H1 (cell line): ENCODE measurements around the gene ZNF775. TPM values are rescaled to one million over a fixed set of nuclear protein-coding genes. Genes with fewer than 3 reads are reported as not detected.
A peak's percentile ranks its signal among the peaks of the same experiment; 100 is the strongest.

Experiments
- CTCF ChIA-PET: fragments of 300-600 bp; sonication (Branson Sonifier 250); formaldehyde crosslinking; loops from one replicate; lab custom pipeline; 2021; ENCODE audit not compliant: partially characterized antibody; lab: Charles Lee
- POLR2A ChIA-PET: fragments of 300-600 bp; sonication (Branson Sonifier 250); formaldehyde crosslinking; loops from one replicate; lab custom pipeline; 2021; ENCODE audit warnings: inconsistent platforms; ENCODE audit not compliant: partially characterized antibody; lab: Charles Lee
- DNase-seq, 2 experiments: peaks; one replicate each; pipeline versions ENCODE4 v3.0.0 to v3.0.0-alpha.2; 2010 to 2022; ENCODE audit warnings: low spot score in 2 of 2, low read depth in 1 of 2, mixed read lengths in 1 of 2
- FAIRE-seq: peaks from 2 replicates; lab custom pipeline; 2011; peaks lifted over from hg19 to GRCh38; lab: Jason Lieb, UNC
- H2AFZ ChIP-seq: 2 replicates; pipeline ENCODE4 v1.8.1; 2012; ENCODE audit warnings: low read length, inconsistent platforms
- H2AK5ac ChIP-seq: 2 replicates; pipeline ENCODE4 v1.6.1; 2013; ENCODE audit warnings: low read depth, low read length
- H2BK120ac ChIP-seq: replicated peaks from 2 replicates; pipeline ENCODE3; 2013; ENCODE audit warnings: low read depth, low read length, inconsistent platforms
- H2BK12ac ChIP-seq: 2 replicates; pipeline ENCODE4 v1.6.1; 2013; ENCODE audit warnings: low read depth, low read length
- H2BK15ac ChIP-seq: 2 replicates; pipeline ENCODE4 v1.6.1; 2013; ENCODE audit warnings: low read length
- H2BK20ac ChIP-seq: 2 replicates; pipeline ENCODE4 v1.6.1; 2013; ENCODE audit warnings: low read length
- H2BK5ac ChIP-seq: 2 replicates; pipeline ENCODE4 v1.6.1; 2013; ENCODE audit warnings: low read depth, low read length
- H3K14ac ChIP-seq: 2 replicates; pipeline ENCODE4 v1.6.1; 2013; ENCODE audit warnings: inconsistent platforms; ENCODE audit not compliant: insufficient read length
- H3K18ac ChIP-seq: 2 replicates; pipeline ENCODE4 v1.6.1; 2013; ENCODE audit warnings: low read length; ENCODE audit errors: extremely low read depth
- H3K23ac ChIP-seq: 2 replicates; pipeline ENCODE4 v1.6.1; 2013; ENCODE audit warnings: inconsistent platforms; ENCODE audit not compliant: insufficient read length
- H3K23me2 ChIP-seq: 2 replicates; pipeline ENCODE4 v1.6.1; 2013; ENCODE audit warnings: low read depth, low read length
- H3K27ac ChIP-seq: 2 replicates; pipeline ENCODE4 v1.6.1; 2011; ENCODE audit warnings: low read depth, low read length, inconsistent platforms
- H3K27me3 ChIP-seq, 4 experiments: replicated peaks in 1 of 4; 1 replicate in 1 of 4; 2 replicates in 3 of 4; pipeline versions ENCODE4 v1.6.1 to v1.8.1; 2011 to 2013; ENCODE audit warnings: low read length in 3 of 4, mild to moderate bottlenecking in 3 of 4, inconsistent platforms in 2 of 4, mixed read lengths in 2 of 4, moderate library complexity in 1 of 4; ENCODE audit not compliant: control insufficient read depth in 3 of 4, insufficient read depth in 3 of 4; ENCODE audit errors: extremely low read depth in 1 of 4
- H3K36me3 ChIP-seq, 4 experiments: 2 replicates each; pipeline versions ENCODE4 v1.6.1 to v1.8.1; 2011 to 2013; ENCODE audit warnings: mild to moderate bottlenecking in 4 of 4, low read length in 3 of 4, moderate library complexity in 2 of 4, control low read depth in 1 of 4, inconsistent platforms in 1 of 4; ENCODE audit not compliant: insufficient read depth in 4 of 4, control insufficient read depth in 2 of 4
- H3K4ac ChIP-seq: replicated peaks from 2 replicates; pipeline ENCODE3; 2013; ENCODE audit warnings: low read length, low read depth, mixed read lengths, inconsistent platforms; ENCODE audit not compliant: insufficient read length
- H3K4me1 ChIP-seq, 4 experiments: replicated peaks in 1 of 4; 1 replicate in 1 of 4; 2 replicates in 3 of 4; pipeline versions ENCODE4 v1.6.1 to v1.8.1; 2011 to 2013; ENCODE audit warnings: low read length in 3 of 4, inconsistent platforms in 2 of 4, mixed read lengths in 1 of 4; ENCODE audit not compliant: insufficient read depth in 4 of 4, control insufficient read depth in 3 of 4
- H3K4me2 ChIP-seq, 2 experiments: 2 replicates each; pipeline versions ENCODE4 v1.6.1 to v1.8.1; 2011 to 2013; ENCODE audit warnings: low read depth in 2 of 2, low read length in 2 of 2, control low read depth in 1 of 2, inconsistent platforms in 1 of 2, mild to moderate bottlenecking in 1 of 2; ENCODE audit not compliant: insufficient read depth in 1 of 2
- H3K4me3 ChIP-seq, 4 experiments: fragments of 200-600, 300-600 bp in 1 of 4; sonication (generic), shearing (Covaris generic), sonication (Bioruptor Twin) in 1 of 4; 2 replicates each; pipeline versions ENCODE4 v1.5.1 to v1.8.1; 2011 to 2016; ENCODE audit warnings: low read length in 4 of 4, low read depth in 3 of 4, control low read depth in 2 of 4, inconsistent platforms in 2 of 4, mild to moderate bottlenecking in 2 of 4, mixed read lengths in 1 of 4, moderate library complexity in 1 of 4; ENCODE audit not compliant: insufficient read depth in 2 of 4; ENCODE audit errors: extremely low read depth in 1 of 4
- H3K56ac ChIP-seq: replicated peaks from 2 replicates; pipeline ENCODE3; 2013; ENCODE audit warnings: low read depth, mild to moderate bottlenecking, mixed read lengths, low read length, inconsistent platforms; ENCODE audit not compliant: insufficient read length
- H3K79me1 ChIP-seq: 2 replicates; pipeline ENCODE4 v1.6.1; 2013; ENCODE audit warnings: low read depth, low read length, control low read depth
- H3K79me2 ChIP-seq, 2 experiments: 2 replicates each; pipeline versions ENCODE4 v1.6.1 to v1.8.1; 2012 to 2013; ENCODE audit warnings: low read length in 2 of 2, mild to moderate bottlenecking in 2 of 2, inconsistent platforms in 1 of 2; ENCODE audit not compliant: insufficient read depth in 2 of 2, control insufficient read depth in 1 of 2
- H3K9ac ChIP-seq, 4 experiments: replicated peaks in 1 of 4; 1 replicate in 1 of 4; 2 replicates in 3 of 4; pipeline versions ENCODE4 v1.6.1 to v1.8.1; 2011 to 2013; ENCODE audit warnings: low read depth in 3 of 4, low read length in 3 of 4, control low read depth in 2 of 4, mild to moderate bottlenecking in 2 of 4, moderate library complexity in 2 of 4, inconsistent platforms in 1 of 4; ENCODE audit errors: extremely low read depth in 1 of 4
- H3K9me3 ChIP-seq, 2 experiments: 2 replicates each; pipeline versions ENCODE4 v1.6.1 to v1.8.1; 2012 to 2013; ENCODE audit warnings: mild to moderate bottlenecking in 2 of 2, moderate library complexity in 2 of 2, control low read depth in 1 of 2, inconsistent platforms in 1 of 2, low read depth in 1 of 2, low read length in 1 of 2, mixed read lengths in 1 of 2; ENCODE audit not compliant: insufficient read depth in 2 of 2
- H4K20me1 ChIP-seq, 2 experiments: replicated peaks in 1 of 2; 2 replicates each; pipeline versions ENCODE3 to v1.8.1; 2011 to 2013; ENCODE audit warnings: inconsistent platforms in 2 of 2, low read length in 2 of 2, mild to moderate bottlenecking in 1 of 2; ENCODE audit not compliant: insufficient read depth in 2 of 2, control insufficient read depth in 1 of 2
- H4K5ac ChIP-seq: 2 replicates; pipeline ENCODE4 v1.6.1; 2013; ENCODE audit warnings: low read length, low read depth, mixed read lengths, inconsistent platforms; ENCODE audit not compliant: insufficient read length
- H4K8ac ChIP-seq: 2 replicates; pipeline ENCODE4 v1.8.0; 2013; ENCODE audit warnings: mild to moderate bottlenecking, moderate library complexity, low read length, inconsistent platforms; ENCODE audit not compliant: insufficient read depth; ENCODE audit errors: extremely low read depth
- H4K91ac ChIP-seq: replicated peaks from 2 replicates; pipeline ENCODE3; 2013; ENCODE audit warnings: low read length, mixed read lengths, inconsistent platforms; ENCODE audit not compliant: insufficient read length
- MAX ChIP-seq: IDR thresholded peaks from 2 replicates; pipeline ENCODE4 v1.6.1; 2012; ENCODE audit warnings: inconsistent platforms
- RXRA ChIP-seq: IDR thresholded peaks from 2 replicates; pipeline ENCODE4 v1.6.1; 2011; ENCODE audit warnings: low read depth, mild to moderate bottlenecking, low read length, moderate library complexity; ENCODE audit not compliant: insufficient read depth
- WGBS, 2 experiments: shearing (Covaris generic) in 1 of 2; methylation state at CpG; one replicate each; pipeline versions ENCODE4 v1.1.6 to v1.1.7; 2013 to 2015; ENCODE audit warnings: low lambda C conversion rate in 2 of 2, mixed read lengths in 2 of 2, inconsistent platforms in 1 of 2, low coverage in 1 of 2, missing lambda C conversion rate in 1 of 2; ENCODE audit not compliant: insufficient replicate concordance in 2 of 2, insufficient coverage in 1 of 2, insufficient read length in 1 of 2; ENCODE audit errors: extremely low coverage in 1 of 2, missing lambda C conversion rate in 1 of 2; 5-methylcytosine and 5-hydroxymethylcytosine counted together
- polyA plus RNA-seq, 7 experiments: library from polyadenylated mRNA; depleted of rRNA in 3 of 7; stranded (reverse) in 5 of 7; unstranded in 2 of 7; fragments of >200 nt in 5 of 7; fragments of 200-250 nt in 2 of 7; gene quantifications; 1 replicate in 5 of 7; 2 replicates in 1 of 7; 4 replicates in 1 of 7; pipeline versions ENCODE4 v1.2.1 to v1.2.3, GENCODE V29; 2011 to 2013; ENCODE audit warnings: missing spikeins in 2 of 7, mixed read lengths in 2 of 7
- total RNA-seq: library from RNA; stranded (reverse); fragmentation: NEBNext Ultra II Directional; extraction: Animal tissue kit (Norgen Biotek cat#: 25700); gene quantifications from 2 replicates; pipeline ENCODE4 v1.2.1, GENCODE V29; 2021

The ZNF775 gene
- total and polyA plus RNA-seq, 2 of the 8 experiments (the other 6 are each of a cell fraction or from before 2014, with no cell fraction given) = 13.6 to 21.5 TPM

DNA sequence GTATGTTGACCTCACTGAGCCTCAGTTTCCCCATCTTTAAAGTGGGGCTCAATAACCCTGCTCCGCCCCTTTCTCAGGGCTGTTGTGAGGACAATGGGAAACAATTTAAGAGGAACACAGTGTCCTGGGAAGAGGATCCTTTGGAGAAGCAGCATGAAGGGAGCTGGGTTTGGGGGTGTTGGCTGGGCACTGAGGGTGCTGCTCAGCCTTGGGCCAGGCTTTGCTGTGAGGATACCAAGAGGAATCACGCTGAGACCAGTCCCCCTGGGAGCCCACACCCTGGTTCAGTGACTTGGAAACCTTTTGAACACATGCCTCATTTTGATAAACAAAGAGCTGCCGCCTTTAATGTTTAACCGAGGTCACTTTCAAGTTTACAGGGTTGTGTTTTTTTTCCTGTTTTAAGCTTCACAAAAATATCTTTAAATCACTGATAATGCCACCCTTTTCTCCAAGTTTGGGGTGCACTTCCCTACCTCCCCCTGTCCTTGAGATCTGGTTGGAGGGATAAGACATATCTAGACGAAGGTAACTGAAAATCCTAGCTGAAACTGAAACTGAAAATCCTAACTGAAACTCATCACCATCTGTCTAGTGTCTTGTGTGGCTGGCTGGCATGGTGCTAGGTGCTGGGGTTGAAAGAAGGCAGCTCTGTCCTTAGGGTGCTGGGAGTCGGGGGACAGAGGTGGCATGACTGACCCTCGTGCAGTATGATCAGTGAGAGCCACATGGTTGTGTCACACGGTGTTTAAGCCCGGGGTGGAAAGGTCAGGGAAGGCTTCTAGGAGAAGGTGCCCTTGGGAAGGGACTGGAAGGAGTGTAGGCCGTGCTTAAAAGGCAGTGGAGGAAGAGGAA is 27.7 kb downstream of the ZNF775 start:
- Histone ChIP-seq H4K8ac (peak overlapping the region; percentile 86; the same call in 1 of the 2 replicates), H3K4ac (peak overlapping the region; percentile 38), H2BK20ac (peak overlapping the region; percentile 9), H3K23ac (no peak overlapping the region), H3K4me2 (peak overlapping the region; percentile 75 to 77), H3K4me3 (peak overlapping the region in 3 of 4 experiments; percentile 49 to 79 (median 57); a peak in 5 of 8 replicates), H2AK5ac (peak overlapping the region; percentile 79; the same call in 1 of the 2 replicates), H4K91ac (peak overlapping the region; percentile 77), H3K27ac (0 out of 2 replicates have a peak overlapping the region, but pooled peaks have one; percentile 5), H3K56ac (no peak overlapping the region), H3K4me1 (peaks cover 33 to 44% (median 34%) of the 10 kb centered on the region in 4 experiments), H2BK12ac (peak overlapping the region; percentile 91), H2BK15ac (peak overlapping the region; percentile 13; the same call in 1 of the 2 replicates), H3K14ac (no peak overlapping the region), H2BK120ac (peak overlapping the region; percentile 3), H3K9me3 (no peaks in the 10 kb centered on the region), H3K36me3 (peaks cover 7 to 34% (median 15%) of the 10 kb centered on the region in 4 experiments), H2AFZ (no peak overlapping the region), H2BK5ac (peak overlapping the region; percentile 100), H4K20me1 (peaks cover 0 to 3% of the 10 kb centered on the region in 2 experiments), H3K18ac (peak overlapping the region; percentile 76), H3K79me1 (peaks cover 5% of the 10 kb centered on the region), H3K23me2 (peaks cover 4% of the 10 kb centered on the region; the same call in 1 of the 2 replicates), H4K5ac (peak overlapping the region; percentile 13), H3K27me3 (no peaks in the 10 kb centered on the region), H3K9ac (no peak overlapping the region; a peak in 1 of 7 replicates), H3K79me2 (peaks cover 0 to 24% of the 10 kb centered on the region in 2 experiments; a peak in 2 of 4 replicates)
- peak; percentile 33; the same call in 1 of the 2 replicates for TF ChIP-seq MAX
- TF ChIP-seq RXRA = no peak
- DNase-seq = no peak
- 77% methylated on average over 10 of the region's 10 CpGs; no CpG with 5 or more reads in 1 of the 2 experiments for WGBS, 2 experiments
- POLR2A ChIA-PET = interaction anchor here (0.7 to 14.9 kb wide), 11 partner anchors 9 to 77 kb away, joined by 3 to 230 read pairs (median 11); partner anchors contain the start of gene REPIN1
- FAIRE-seq = no peak
- CTCF ChIA-PET = interaction anchor here (0.7 to 3.8 kb wide), 16 partner anchors 9 to 380 kb away, joined by 3 to 16 read pairs (median 4); no protein-coding TSS in a partner anchor
